DOHH2 (cell line): Measurements from ENCODE around the gene ZNF366.

Experiments
- H3F3A ChIP-seq: fragments of 200-600 bp; sonication (generic), shearing (Covaris generic); 2 replicates; pipeline ENCODE4 v1.6.0; 2016; ENCODE audit warnings: antibody characterized with exemption, mild to moderate bottlenecking; ENCODE audit not compliant: control insufficient read depth, insufficient read depth
- H3K27ac ChIP-seq: fragments of 200-600 bp; sonication (generic); 2 replicates; pipeline ENCODE4 v1.5.1; 2014; ENCODE audit warnings: low read depth, mild to moderate bottlenecking, low read length, moderate library complexity
- H3K27me3 ChIP-seq: fragments of 200-600 bp; sonication (generic); 2 replicates; pipeline ENCODE4 v1.6.1; 2014; ENCODE audit warnings: mild to moderate bottlenecking, low read length, mixed read lengths; ENCODE audit not compliant: control insufficient read depth
- H3K36me3 ChIP-seq: fragments of 200-600 bp; sonication (generic); 2 replicates; pipeline ENCODE4 v1.6.1; 2014; ENCODE audit warnings: mild to moderate bottlenecking, low read length, moderate library complexity, mixed read lengths; ENCODE audit not compliant: control insufficient read depth
- H3K4me1 ChIP-seq: fragments of 200-600 bp; sonication (generic); 2 replicates; pipeline ENCODE4 v1.6.1; 2014; ENCODE audit warnings: mild to moderate bottlenecking, low read length, mixed read lengths; ENCODE audit not compliant: control insufficient read depth
- H3K4me2 ChIP-seq: fragments of 200-600 bp; sonication (generic); 2 replicates; pipeline ENCODE4 v1.6.0; 2014; ENCODE audit warnings: mild to moderate bottlenecking, low read length, moderate library complexity
- H3K4me3 ChIP-seq: fragments of 200-600 bp; sonication (generic); 2 replicates; pipeline ENCODE4 v1.5.1; 2014; ENCODE audit warnings: mild to moderate bottlenecking, low read length, mixed read lengths
- H3K79me2 ChIP-seq: fragments of 200-600 bp; sonication (generic); 2 replicates; pipeline ENCODE4 v1.6.1; 2014; ENCODE audit warnings: mild to moderate bottlenecking, low read length, mixed read lengths; ENCODE audit not compliant: control insufficient read depth
- H3K9me2 ChIP-seq: fragments of 200-600 bp; sonication (generic); replicated peaks from 2 replicates; pipeline ENCODE4 v1.6.1; 2014; ENCODE audit warnings: mild to moderate bottlenecking, low read length, mixed read lengths; ENCODE audit not compliant: control insufficient read depth
- H3K9me3 ChIP-seq: fragments of 200-600 bp; sonication (generic); 2 replicates; pipeline ENCODE4 v1.6.1; 2014; ENCODE audit warnings: antibody characterized with exemption, low read length, mixed read lengths; ENCODE audit not compliant: control insufficient read depth, insufficient read depth
- H4K20me1 ChIP-seq: fragments of 200-600 bp; sonication (generic); 2 replicates; pipeline ENCODE4 v1.6.0; 2014; ENCODE audit warnings: low read depth, mild to moderate bottlenecking, antibody characterized with exemption, low read length, moderate library complexity; ENCODE audit not compliant: control insufficient read depth, insufficient read depth
- CTCF ChIP-seq: fragments of 200-600 bp; sonication (generic); IDR thresholded peaks from one replicate; pipeline ENCODE4 v1.5.1; 2014; ENCODE audit warnings: antibody characterized with exemption, mild to moderate bottlenecking, low read depth, low read length; ENCODE audit not compliant: poor library complexity, severe bottlenecking
- EZH2phosphoT487 ChIP-seq: fragments of 200-600 bp; sonication (generic); IDR thresholded peaks from 2 replicates; pipeline ENCODE4 v1.6.1; 2017; ENCODE audit warnings: borderline replicate concordance, mild to moderate bottlenecking, antibody characterized with exemption, low read length, moderate library complexity, mixed read lengths

Gene ZNF366

GRCh38 chr5:72451741-72452505 is 55.3 kb downstream of the ZNF366 start:
- no peak overlapping the region for H3K27ac ChIP-seq
- no peak for TF ChIP-seq CTCF
- no peak for TF ChIP-seq EZH2phosphoT487
- no peaks in the 10 kb centered on the region for H3K27me3 ChIP-seq
- peaks cover 13% of the 10 kb centered on the region for H3K4me1 ChIP-seq
- H3K36me3 ChIP-seq: no peaks in the 10 kb centered on the region
- no peaks in the 10 kb centered on the region for H3K9me3 ChIP-seq
- H4K20me1 ChIP-seq: no peaks in the 10 kb centered on the region
- no peaks in the 10 kb centered on the region for H3K79me2 ChIP-seq
- 0 out of 2 replicates have a peak overlapping the region, but pooled peaks have one; percentile 1 for H3K4me3 ChIP-seq
- H3K9me2 ChIP-seq: no peaks in the 10 kb centered on the region
- no peaks in the 10 kb centered on the region for H3F3A ChIP-seq
- peak overlapping the region; percentile 37 for H3K4me2 ChIP-seq

GRCh38 chr5:72448368-72448767 is 58.8 kb downstream of the ZNF366 start:
- no peak overlapping the region for H3K27ac ChIP-seq
- no peak overlapping the region for H3K4me2 ChIP-seq
- TF ChIP-seq EZH2phosphoT487: no peak
- no peak for TF ChIP-seq CTCF
- no peaks in the 10 kb centered on the region for H4K20me1 ChIP-seq
- H3K4me1 ChIP-seq: peaks cover 13% of the 10 kb centered on the region
- H3K36me3 ChIP-seq: no peaks in the 10 kb centered on the region
- H3K4me3 ChIP-seq: no peak overlapping the region
- H3F3A ChIP-seq: no peaks in the 10 kb centered on the region
- H3K9me2 ChIP-seq: no peaks in the 10 kb centered on the region
- no peaks in the 10 kb centered on the region for H3K27me3 ChIP-seq
- H3K79me2 ChIP-seq: no peaks in the 10 kb centered on the region
- no peaks in the 10 kb centered on the region for H3K9me3 ChIP-seq

GRCh38 chr5:72447751-72448150 is 59.5 kb downstream of the ZNF366 start:
- TF ChIP-seq EZH2phosphoT487 (no peak), CTCF (no peak)
- H3K79me2 ChIP-seq: no peaks in the 10 kb centered on the region
- H3K36me3 ChIP-seq: no peaks in the 10 kb centered on the region
- peaks cover 12% of the 10 kb centered on the region for H3K4me1 ChIP-seq
- no peak overlapping the region for H3K27ac ChIP-seq
- H3K4me3 ChIP-seq: no peak overlapping the region
- no peaks in the 10 kb centered on the region for H3K27me3 ChIP-seq
- H3K9me2 ChIP-seq: no peaks in the 10 kb centered on the region
- no peaks in the 10 kb centered on the region for H3F3A ChIP-seq
- no peaks in the 10 kb centered on the region for H3K9me3 ChIP-seq
- H3K4me2 ChIP-seq: no peak overlapping the region
- H4K20me1 ChIP-seq: no peaks in the 10 kb centered on the region
